Endodermal cell (in vitro differentiated cells): Measurements from ENCODE around the gene RNF224. TPM values are rescaled to one million over a fixed set of nuclear protein-coding genes. Genes with fewer than 3 reads are reported as not detected.
A peak's percentile ranks its signal among the peaks of the same experiment; 100 is the strongest.

Experiments used
- DNase-seq: peaks from one replicate; pipeline ENCODE4 v3.0.0-alpha.2; 2017
- H3K27ac ChIP-seq: 2 replicates; pipeline ENCODE4 v1.5.1; 2013; ENCODE audit warnings: mild to moderate bottlenecking, low read depth, low read length, moderate library complexity
- H3K27me3 ChIP-seq: 2 replicates; pipeline ENCODE4 v1.6.1; 2013; ENCODE audit warnings: mild to moderate bottlenecking, low read length, moderate library complexity; ENCODE audit not compliant: insufficient read depth, control insufficient read depth, poor library complexity, severe bottlenecking
- H3K36me3 ChIP-seq: 2 replicates; pipeline ENCODE4 v1.7.0; 2013; ENCODE audit warnings: mild to moderate bottlenecking, low read length, moderate library complexity; ENCODE audit not compliant: control insufficient read depth, insufficient read depth
- H3K4me1 ChIP-seq: one replicate; pipeline ENCODE4 v1.7.0; 2013; ENCODE audit warnings: low read length; ENCODE audit not compliant: control insufficient read depth, insufficient read depth
- H3K4me3 ChIP-seq: 2 replicates; pipeline ENCODE4 v1.5.1; 2013; ENCODE audit warnings: mild to moderate bottlenecking, low read length, moderate library complexity
- H3K9ac ChIP-seq: 2 replicates; pipeline ENCODE4 v1.6.1; 2013; ENCODE audit warnings: mild to moderate bottlenecking, low read length, moderate library complexity; ENCODE audit not compliant: poor library complexity, severe bottlenecking; ENCODE audit errors: extremely low read depth
- H3K9me3 ChIP-seq: 2 replicates; pipeline ENCODE4 v1.6.1; 2013; ENCODE audit warnings: mild to moderate bottlenecking, low read length, moderate library complexity; ENCODE audit not compliant: control insufficient read depth
- H3K27ac Mint-ChIP-seq: 2 replicates; pipeline ENCODE4 v1.8.0; 2020; ENCODE audit warnings: mixed read lengths
- H3K27me3 Mint-ChIP-seq: 2 replicates; pipeline ENCODE4 v1.8.0; 2021; ENCODE audit warnings: mild to moderate bottlenecking, mixed read lengths; ENCODE audit not compliant: insufficient read depth
- H3K36me3 Mint-ChIP-seq: 2 replicates; pipeline ENCODE4 v1.8.0; 2020; ENCODE audit warnings: low read depth, mixed read lengths
- H3K4me1 Mint-ChIP-seq: 2 replicates; pipeline ENCODE4 v1.8.0; 2020; ENCODE audit warnings: mixed read lengths
- H3K4me3 Mint-ChIP-seq: 2 replicates; pipeline ENCODE4 v1.8.0; 2020; ENCODE audit warnings: mild to moderate bottlenecking, moderate library complexity, mixed read lengths
- H3K9me3 Mint-ChIP-seq: 2 replicates; pipeline ENCODE4 v1.8.0; 2020; ENCODE audit warnings: mild to moderate bottlenecking, mixed read lengths
- WGBS, 2 experiments: methylation state at CpG; one replicate each; pipeline versions ENCODE4 v1.1.5 to v1.1.7; 2013; ENCODE audit warnings: missing lambda C conversion rate in 2 of 2, mixed read lengths in 1 of 2; ENCODE audit not compliant: insufficient coverage in 1 of 2, insufficient read length in 1 of 2; 5-methylcytosine and 5-hydroxymethylcytosine counted together
- total RNA-seq, 2 donors: library from RNA; stranded (reverse); fragmentation: NEBNext Ultra II Directional in 1 of 2; extraction: Animal tissue kit (Norgen Biotek cat#: 25700) in 1 of 2; gene quantifications; 2 replicates in 1 of 2; 3 replicates in 1 of 2; pipeline ENCODE4 v1.2.1, GENCODE V29; 2021
- TF ChIP-seq, protein P1 (sequence below): fragments of 200-600 bp; sonication (generic); conservative IDR thresholded peaks from 2 replicates; pipeline ENCODE4 v1.5.0; 2021; ENCODE audit warnings: antibody characterized with exemption, mild to moderate bottlenecking

Gene RNF224
- total RNA-seq, 2 donors from 2014 or later: 0.24 to 0.38 TPM

DNA sequence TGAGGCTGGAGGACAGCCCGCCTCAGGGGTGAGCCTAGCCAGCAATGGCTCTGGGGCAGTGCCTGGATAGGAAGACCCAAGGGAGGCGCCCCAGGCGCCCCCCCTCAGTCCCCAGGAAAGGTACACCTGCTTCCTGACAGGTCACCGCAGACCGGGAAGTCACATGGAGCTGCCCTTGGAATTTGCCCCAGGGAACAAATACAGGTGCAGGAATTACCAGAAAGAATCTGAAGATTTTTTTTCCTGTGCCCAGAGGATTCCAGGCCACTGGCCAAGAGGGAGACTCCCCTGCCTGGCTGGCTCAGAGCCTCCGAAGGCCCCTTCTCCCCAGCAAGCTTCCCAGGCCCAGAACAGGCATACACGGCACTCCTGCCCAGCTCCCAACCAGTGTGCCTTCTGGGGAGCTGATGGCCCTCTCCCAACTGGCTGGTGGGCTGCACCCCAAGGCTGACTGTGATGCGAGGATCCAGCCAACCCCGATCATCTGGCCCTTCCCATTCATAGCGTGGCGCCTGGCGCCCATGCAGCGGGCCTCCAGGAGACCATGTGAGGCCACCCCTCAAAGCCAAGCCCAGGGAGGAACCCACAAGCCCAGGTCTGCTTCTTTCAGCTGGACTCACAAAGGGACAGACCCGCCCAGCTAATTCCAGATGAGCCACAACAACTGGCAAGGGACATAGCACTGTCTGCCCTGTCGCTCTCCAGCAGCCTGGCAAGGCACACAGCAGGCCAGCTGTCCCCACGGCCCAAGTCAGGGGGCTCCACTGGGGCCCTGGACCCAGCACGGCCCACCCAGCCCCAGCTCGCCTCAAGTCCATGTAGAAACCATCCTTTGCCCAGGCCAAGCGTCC is 29.0 kb upstream of the RNF224 start:
- Mint-ChIP-seq H3K27ac (no peak overlapping the region), H3K27me3 (no peaks in the 10 kb centered on the region), H3K9me3 (no peaks in the 10 kb centered on the region), H3K36me3 (peaks cover 1% of the 10 kb centered on the region), H3K4me3 (peak overlapping the region; percentile 70), H3K4me1 (peaks cover 22% of the 10 kb centered on the region)
- Histone ChIP-seq H3K27ac (no peak overlapping the region), H3K9me3 (no peaks in the 10 kb centered on the region), H3K4me3 (peak overlapping the region; percentile 33), H3K9ac (no peak overlapping the region), H3K27me3 (no peaks in the 10 kb centered on the region), H3K4me1 (peaks cover 23% of the 10 kb centered on the region), H3K36me3 (no peaks in the 10 kb centered on the region)
- TF ChIP-seq, protein P1, sequence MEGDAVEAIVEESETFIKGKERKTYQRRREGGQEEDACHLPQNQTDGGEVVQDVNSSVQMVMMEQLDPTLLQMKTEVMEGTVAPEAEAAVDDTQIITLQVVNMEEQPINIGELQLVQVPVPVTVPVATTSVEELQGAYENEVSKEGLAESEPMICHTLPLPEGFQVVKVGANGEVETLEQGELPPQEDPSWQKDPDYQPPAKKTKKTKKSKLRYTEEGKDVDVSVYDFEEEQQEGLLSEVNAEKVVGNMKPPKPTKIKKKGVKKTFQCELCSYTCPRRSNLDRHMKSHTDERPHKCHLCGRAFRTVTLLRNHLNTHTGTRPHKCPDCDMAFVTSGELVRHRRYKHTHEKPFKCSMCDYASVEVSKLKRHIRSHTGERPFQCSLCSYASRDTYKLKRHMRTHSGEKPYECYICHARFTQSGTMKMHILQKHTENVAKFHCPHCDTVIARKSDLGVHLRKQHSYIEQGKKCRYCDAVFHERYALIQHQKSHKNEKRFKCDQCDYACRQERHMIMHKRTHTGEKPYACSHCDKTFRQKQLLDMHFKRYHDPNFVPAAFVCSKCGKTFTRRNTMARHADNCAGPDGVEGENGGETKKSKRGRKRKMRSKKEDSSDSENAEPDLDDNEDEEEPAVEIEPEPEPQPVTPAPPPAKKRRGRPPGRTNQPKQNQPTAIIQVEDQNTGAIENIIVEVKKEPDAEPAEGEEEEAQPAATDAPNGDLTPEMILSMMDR: no peak
- no peak for DNase-seq
- whole genome bisulfite sequencing, 2 experiments: 90 to 92% methylated on average over 15 to 19 of the region's 19 CpGs

DNA sequence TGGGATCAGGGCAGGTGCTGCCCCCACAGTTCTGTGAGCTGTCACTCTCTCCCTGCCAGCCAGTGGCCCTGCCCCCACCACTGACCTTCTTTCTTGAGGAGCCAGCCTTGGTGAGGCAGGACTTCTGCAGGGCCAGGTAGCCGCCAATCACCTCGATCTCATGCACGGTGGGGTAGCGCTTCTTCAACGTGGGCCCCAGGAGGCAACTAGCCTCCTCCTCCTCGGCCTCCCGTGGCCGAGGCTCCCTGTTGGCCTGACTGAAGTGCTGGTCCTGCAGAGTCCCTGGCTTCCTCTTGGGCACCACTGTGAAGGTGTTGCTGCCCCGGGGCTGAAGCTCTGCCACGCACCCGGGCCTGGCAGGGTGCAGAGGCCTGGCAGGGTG is 28.4 kb upstream of the RNF224 start:
- no peaks in the 10 kb centered on the region for H3K36me3 ChIP-seq
- TF ChIP-seq, protein P1: no peak
- no peak overlapping the region for H3K27ac ChIP-seq
- H3K9me3 ChIP-seq: no peaks in the 10 kb centered on the region
- H3K4me1 Mint-ChIP-seq: peaks cover 22% of the 10 kb centered on the region
- WGBS, 2 experiments: 81 to 85% methylated on average over 5 to 11 of the region's 11 CpGs
- no peaks in the 10 kb centered on the region for H3K27me3 ChIP-seq
- H3K27ac Mint-ChIP-seq: no peak overlapping the region
- H3K36me3 Mint-ChIP-seq: peaks cover 1% of the 10 kb centered on the region
- peak overlapping the region; percentile 66 for H3K4me3 ChIP-seq
- DNase-seq: no peak
- H3K27me3 Mint-ChIP-seq: no peaks in the 10 kb centered on the region
- H3K9me3 Mint-ChIP-seq: no peaks in the 10 kb centered on the region
- peaks cover 24% of the 10 kb centered on the region for H3K4me1 ChIP-seq
- no peak overlapping the region for H3K9ac ChIP-seq
- peak overlapping the region; percentile 70 for H3K4me3 Mint-ChIP-seq

DNA sequence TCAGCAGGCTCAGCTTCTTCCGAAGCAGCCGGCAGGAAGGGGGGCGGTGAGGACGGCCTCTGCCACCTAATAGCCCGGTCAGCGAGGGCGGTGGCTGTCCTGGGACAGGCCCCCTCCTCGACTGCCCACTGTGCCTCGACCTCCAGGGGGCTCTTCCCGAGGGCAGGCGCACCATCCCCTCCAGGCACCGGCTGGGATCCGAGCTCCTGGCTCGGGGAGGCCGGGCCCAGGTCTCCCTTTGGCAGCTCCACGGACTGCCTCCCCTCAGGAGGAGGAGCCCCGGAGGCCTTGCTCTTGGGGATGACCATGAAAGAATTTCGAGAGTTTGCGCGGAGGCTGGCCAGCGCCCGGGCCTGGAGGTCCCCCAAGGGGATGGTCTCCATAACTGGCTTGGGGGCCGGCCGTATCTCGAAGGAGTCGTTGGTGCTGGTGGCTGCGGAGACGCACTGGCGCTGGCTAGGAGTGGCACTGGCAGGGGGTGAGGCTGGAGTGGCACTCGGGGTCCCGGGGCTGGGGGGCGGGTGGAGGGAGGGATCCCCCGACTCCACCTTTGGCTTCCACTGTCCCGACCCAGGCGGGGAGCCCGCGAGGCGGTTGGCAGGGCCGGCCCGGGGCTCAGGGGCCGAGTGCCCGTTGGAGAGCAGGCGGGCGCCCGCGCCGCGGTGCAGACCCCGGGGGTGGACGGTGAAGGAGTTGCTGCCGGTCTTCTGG is 27.7 kb upstream of the RNF224 start:
- no peaks in the 10 kb centered on the region for H3K9me3 Mint-ChIP-seq
- H3K27ac Mint-ChIP-seq: no peak overlapping the region
- H3K4me3 ChIP-seq: peak overlapping the region; percentile 66
- H3K4me1 Mint-ChIP-seq: peaks cover 28% of the 10 kb centered on the region
- H3K27ac ChIP-seq: no peak overlapping the region
- H3K27me3 Mint-ChIP-seq: no peaks in the 10 kb centered on the region
- peaks cover 1% of the 10 kb centered on the region for H3K36me3 Mint-ChIP-seq
- no peaks in the 10 kb centered on the region for H3K36me3 ChIP-seq
- WGBS, 2 experiments: 27 to 44% methylated on average over 11 to 51 of the region's 51 CpGs
- H3K9me3 ChIP-seq: no peaks in the 10 kb centered on the region
- DNase-seq: peak; percentile 68
- H3K9ac ChIP-seq: no peak overlapping the region
- TF ChIP-seq, protein P1: peak; percentile 19
- H3K4me1 ChIP-seq: peaks cover 29% of the 10 kb centered on the region
- H3K4me3 Mint-ChIP-seq: peak overlapping the region; percentile 70
- no peaks in the 10 kb centered on the region for H3K27me3 ChIP-seq
